Measurements from ENCODE around the gene CALCR. TPM values are rescaled to one million over a fixed set of nuclear protein-coding genes. Genes with fewer than 3 reads are reported as not detected.
"Not testable (repeated sequence)": the region's sequence is repeated elsewhere in the genome, so short reads cannot be mapped to it uniquely, and the experiment has no call there.

The CALCR gene
- not detected for total RNA-seq

DNA sequence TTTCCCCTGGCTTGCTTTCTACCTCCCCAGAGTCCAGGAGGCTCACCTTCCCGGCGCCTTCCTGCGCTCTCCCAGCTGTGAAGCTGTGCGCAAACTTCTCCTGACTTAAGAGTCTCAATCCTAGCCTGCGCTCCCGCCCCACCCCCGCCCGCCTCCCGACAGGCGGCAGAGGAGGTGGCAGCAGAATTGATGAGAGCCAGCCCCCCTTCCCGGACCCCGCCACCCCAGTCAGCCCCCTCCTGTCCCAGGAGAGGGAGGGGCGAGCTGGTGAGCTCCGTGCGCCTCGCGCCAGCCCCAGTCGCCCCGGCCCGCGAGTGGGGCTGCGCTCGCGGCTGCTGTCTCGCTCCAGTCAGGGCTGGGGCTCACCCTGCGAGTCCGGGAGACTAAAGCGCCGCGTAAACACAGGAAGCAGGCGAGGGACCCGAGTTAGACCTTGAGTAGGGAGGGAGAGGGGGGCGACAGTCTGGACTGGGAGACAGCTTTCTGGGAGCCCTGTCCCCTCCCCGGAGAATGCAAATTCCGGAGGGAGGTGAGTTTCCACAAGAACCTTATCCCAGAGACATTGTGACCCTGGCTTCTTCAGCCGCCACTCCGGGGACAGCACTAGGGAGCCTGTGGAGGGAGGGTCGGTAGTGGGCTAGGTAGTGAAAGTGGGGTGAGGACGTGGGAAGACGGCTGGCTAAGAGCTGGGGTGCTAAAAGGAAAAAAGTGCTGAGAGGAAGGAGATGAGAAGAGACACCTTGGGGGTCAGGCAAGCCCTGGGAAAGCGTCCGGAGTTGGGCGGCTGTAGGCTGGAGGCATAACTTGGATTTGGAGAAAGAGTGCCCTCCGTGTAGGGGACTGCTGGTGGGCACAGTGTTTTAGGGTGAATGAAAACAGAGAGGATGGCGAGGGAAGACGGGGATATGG is at the start of gene CALCR:
Gene CALCR, minus strand, starts transcription at position 79 of the 909 bp plus-strand sequence. CDS start 87,743 bp downstream, outside the sequence.
- H3K27ac Mint-ChIP-seq = no peak within 1 kb of the TSS
- H3K27me3 Mint-ChIP-seq = peaks cover 31% of the 10 kb centered on the region
- no peaks in the 10 kb centered on the region for H3K9me3 Mint-ChIP-seq
- no peaks in the 10 kb centered on the region for H3K4me1 Mint-ChIP-seq
- ATAC-seq (replicated peaks) = no peak
- no peaks in the 10 kb centered on the region for H3K36me3 Mint-ChIP-seq (ENCODE audit: low read depth)
- H3K4me3 Mint-ChIP-seq = no peak within 1 kb of the TSS

DNA sequence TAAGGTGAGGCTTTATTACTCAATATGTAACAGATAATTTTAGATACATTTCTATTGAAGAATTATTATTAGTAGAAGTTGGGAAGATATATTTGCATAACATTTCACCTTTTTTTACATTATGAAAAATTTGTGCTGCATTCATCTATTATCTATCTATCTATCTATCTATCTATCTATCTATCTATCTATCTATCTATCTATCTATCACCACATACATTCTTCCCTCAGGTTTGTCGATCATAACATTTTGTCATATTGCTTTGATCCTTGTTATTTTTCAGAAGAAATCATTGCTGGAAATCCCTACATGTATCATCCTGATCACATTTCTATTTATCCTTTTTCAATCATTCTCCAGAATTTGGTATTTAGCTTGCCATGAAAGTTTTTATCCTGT is 49.3 kb upstream of the CALCR start:
- Mint-ChIP-seq H3K4me3 (no peak overlapping the region), H3K36me3 (ENCODE audit: low read depth) (no peaks in the 10 kb centered on the region), H3K27ac (no peak overlapping the region), H3K9me3 (no peaks in the 10 kb centered on the region), H3K4me1 (no peaks in the 10 kb centered on the region), H3K27me3 (no peaks in the 10 kb centered on the region)
- no peak for ATAC-seq (replicated peaks)

- no peak for ATAC-seq (replicated peaks)
- H3K27me3 Mint-ChIP-seq = no peaks in the 10 kb centered on the region
- no peak overlapping the region for H3K4me3 Mint-ChIP-seq
- H3K4me1 Mint-ChIP-seq = no peaks in the 10 kb centered on the region
- H3K36me3 Mint-ChIP-seq (ENCODE audit: low read depth) = no peaks in the 10 kb centered on the region
- no peak overlapping the region for H3K27ac Mint-ChIP-seq
- H3K9me3 Mint-ChIP-seq = no peaks in the 10 kb centered on the region
These were observed 47.8 kb upstream of the CALCR start for GRCh38 chr7:93622036-93623033.

GRCh38 chr7:93620864-93621263 is 46.3 kb upstream of the CALCR start:
- Mint-ChIP-seq H3K27me3 (no peaks in the 10 kb centered on the region), H3K4me3 (no peak overlapping the region), H3K4me1 (no peaks in the 10 kb centered on the region), H3K9me3 (no peaks in the 10 kb centered on the region), H3K36me3 (ENCODE audit: low read depth) (no peaks in the 10 kb centered on the region), H3K27ac (no peak overlapping the region)
- ATAC-seq (replicated peaks) = no peak

GRCh38 chr7:93620057-93620456 is 45.5 kb upstream of the CALCR start:
- Mint-ChIP-seq H3K9me3 (no peaks in the 10 kb centered on the region), H3K4me1 (no peaks in the 10 kb centered on the region), H3K36me3 (ENCODE audit: low read depth) (no peaks in the 10 kb centered on the region), H3K27me3 (no peaks in the 10 kb centered on the region), H3K27ac (no peak overlapping the region), H3K4me3 (no peak overlapping the region)
- no peak for ATAC-seq (replicated peaks)

DNA sequence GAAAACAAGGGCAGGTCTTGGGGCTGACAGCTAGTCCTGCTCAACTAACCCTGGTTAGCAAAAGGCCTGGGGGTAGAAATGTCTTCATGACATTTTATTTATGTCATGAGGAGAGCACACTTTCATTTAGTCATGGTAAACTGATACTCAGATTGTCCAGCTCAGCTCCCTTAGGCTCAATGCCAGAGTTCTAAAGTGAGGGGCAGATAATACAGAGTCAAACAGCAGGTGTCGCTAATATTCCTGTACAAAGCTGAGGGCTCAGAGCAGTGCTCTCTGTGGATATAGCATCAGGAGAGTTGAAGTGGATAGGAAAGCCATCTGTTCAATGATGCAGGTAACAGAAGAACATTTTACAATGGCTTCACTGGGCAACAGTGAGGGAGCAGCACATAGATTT is 26.8 kb upstream of the CALCR start:
- ATAC-seq (replicated peaks) = no peak

DNA sequence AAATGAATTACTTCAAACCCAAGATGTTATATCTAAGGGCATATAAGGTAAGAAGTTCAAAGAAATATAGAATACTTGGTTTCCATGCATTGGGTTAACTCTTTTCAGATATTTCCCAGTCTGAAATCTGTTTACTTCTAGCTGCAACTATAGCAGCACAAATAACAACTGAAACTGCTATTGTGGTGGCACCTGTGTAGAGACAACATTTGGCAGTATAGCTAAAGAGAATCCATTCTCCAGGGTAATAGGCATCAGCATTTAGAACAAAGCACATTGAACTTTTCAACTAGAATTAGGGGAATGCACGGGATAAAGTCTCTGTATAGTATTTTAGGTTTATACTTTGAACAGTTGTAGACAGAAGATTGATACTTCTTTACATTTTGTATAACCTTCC is 19.7 kb upstream of the CALCR start:
- ATAC-seq (replicated peaks) = no peak
- no peaks in the 10 kb centered on the region for H3K4me1 Mint-ChIP-seq
- no peak overlapping the region for H3K4me3 Mint-ChIP-seq
- H3K27ac Mint-ChIP-seq = no peak overlapping the region
- H3K27me3 Mint-ChIP-seq = peaks cover 5% of the 10 kb centered on the region
- H3K9me3 Mint-ChIP-seq = no peaks in the 10 kb centered on the region
- no peaks in the 10 kb centered on the region for H3K36me3 Mint-ChIP-seq (ENCODE audit: low read depth)

More for the DNA sequence above, 26.8 kb upstream of the CALCR start:
- Mint-ChIP-seq H3K27me3 (peaks cover 5% of the 10 kb centered on the region), H3K36me3 (ENCODE audit: low read depth) (no peaks in the 10 kb centered on the region), H3K9me3 (no peaks in the 10 kb centered on the region), H3K4me1 (no peaks in the 10 kb centered on the region), H3K27ac (no peak overlapping the region), H3K4me3 (no peak overlapping the region)

- peaks cover 5% of the 10 kb centered on the region for H3K27me3 Mint-ChIP-seq
- H3K27ac Mint-ChIP-seq = no peak overlapping the region
- no peaks in the 10 kb centered on the region for H3K4me1 Mint-ChIP-seq
- no peaks in the 10 kb centered on the region for H3K36me3 Mint-ChIP-seq (ENCODE audit: low read depth)
- no peaks in the 10 kb centered on the region for H3K9me3 Mint-ChIP-seq
- H3K4me3 Mint-ChIP-seq = no peak overlapping the region
- ATAC-seq (replicated peaks) = no peak
These were observed 18.2 kb upstream of the CALCR start for GRCh38 chr7:93592588-93593266.

DNA sequence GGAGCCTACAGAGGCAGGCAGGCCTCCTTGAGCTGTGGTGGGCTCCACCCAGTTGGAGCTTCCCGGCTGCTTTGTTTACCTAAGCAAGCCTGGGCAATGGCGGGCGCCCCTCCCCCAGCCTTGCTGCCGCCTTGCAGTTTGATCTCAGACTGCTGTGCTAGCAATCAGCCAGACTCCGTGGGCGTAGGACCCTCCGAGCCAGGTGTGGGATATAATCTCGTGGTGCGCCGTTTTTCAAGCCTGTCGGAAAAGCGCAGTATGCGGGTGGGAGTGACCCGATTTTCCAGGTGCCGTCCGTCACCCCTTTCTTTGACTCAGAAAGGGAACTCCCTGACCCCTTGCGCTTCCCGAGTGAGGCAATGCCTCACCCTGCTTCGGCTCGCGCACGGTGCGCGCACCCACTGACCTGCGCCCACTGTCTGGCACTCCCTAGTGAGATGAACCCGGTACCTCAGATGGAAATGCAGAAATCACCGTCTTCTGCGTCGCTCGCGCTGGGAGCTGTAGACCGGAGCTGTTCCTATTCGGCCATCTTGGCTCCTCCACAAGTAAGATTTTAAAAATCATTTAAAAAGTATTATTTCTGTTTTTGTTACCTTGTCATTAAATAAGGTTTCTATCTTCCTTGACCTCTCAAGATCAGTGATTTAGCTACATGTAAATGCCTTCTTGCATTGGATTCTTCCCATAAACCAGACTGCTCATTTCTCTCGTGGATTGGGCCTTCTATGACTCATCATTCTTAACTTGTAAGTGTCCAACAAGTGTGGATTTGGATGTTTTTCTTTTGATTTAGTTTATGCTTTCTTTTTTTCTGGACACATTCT is 16.9 kb upstream of the CALCR start:
- H3K36me3 Mint-ChIP-seq (ENCODE audit: low read depth); H3K27ac Mint-ChIP-seq; H3K4me1 Mint-ChIP-seq; H3K9me3 Mint-ChIP-seq; H3K27me3 Mint-ChIP-seq; ATAC-seq (replicated peaks); H3K4me3 Mint-ChIP-seq: not testable (repeated sequence)

GRCh38 chr7:93586479-93586865 is 11.9 kb upstream of the CALCR start:
- ATAC-seq (replicated peaks); H3K27ac Mint-ChIP-seq; H3K9me3 Mint-ChIP-seq; H3K36me3 Mint-ChIP-seq (ENCODE audit: low read depth); H3K27me3 Mint-ChIP-seq; H3K4me3 Mint-ChIP-seq; H3K4me1 Mint-ChIP-seq: not testable (repeated sequence)

DNA sequence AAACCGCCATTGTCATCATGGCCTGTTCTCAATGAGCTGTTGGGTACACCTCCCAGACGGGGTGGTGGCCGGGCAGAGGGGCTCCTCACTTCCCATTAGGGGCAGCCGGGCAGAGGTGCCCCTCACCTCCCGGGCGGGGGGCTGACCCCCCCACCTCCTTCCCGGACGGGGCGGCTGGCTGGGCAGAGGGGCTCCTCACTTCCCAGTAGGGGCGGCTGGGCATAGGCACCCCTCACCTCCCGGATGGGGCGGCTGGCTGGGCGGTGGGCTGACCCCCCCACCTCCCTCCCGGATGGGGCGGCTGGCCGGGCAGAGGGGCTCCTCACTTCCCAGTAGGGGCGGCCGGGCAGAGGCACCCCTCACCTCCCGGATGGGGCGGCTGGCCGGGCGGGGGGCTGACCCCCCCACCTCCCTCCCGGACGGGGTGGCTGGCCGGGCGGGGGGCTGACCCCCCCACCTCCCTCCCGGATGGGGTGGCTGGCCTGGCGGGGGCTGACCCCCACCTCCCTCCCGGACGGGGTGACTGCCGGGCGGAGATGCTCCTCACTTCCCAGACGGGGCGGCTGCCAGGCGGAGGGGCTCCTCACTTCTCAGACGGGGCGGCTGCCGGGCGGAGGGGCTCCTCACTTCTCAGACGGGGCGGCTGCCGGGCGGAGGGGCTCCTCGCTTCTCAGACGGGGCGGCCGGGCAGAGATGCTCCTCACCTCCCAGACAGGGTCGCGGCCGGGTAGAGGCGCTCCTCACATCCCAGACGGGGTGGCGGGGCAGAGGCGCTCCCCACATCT is 11.4 kb upstream of the CALCR start:
- not testable (repeated sequence) for H3K27me3 Mint-ChIP-seq; H3K4me3 Mint-ChIP-seq; H3K4me1 Mint-ChIP-seq; H3K9me3 Mint-ChIP-seq; H3K36me3 Mint-ChIP-seq (ENCODE audit: low read depth); H3K27ac Mint-ChIP-seq; ATAC-seq (replicated peaks)

DNA sequence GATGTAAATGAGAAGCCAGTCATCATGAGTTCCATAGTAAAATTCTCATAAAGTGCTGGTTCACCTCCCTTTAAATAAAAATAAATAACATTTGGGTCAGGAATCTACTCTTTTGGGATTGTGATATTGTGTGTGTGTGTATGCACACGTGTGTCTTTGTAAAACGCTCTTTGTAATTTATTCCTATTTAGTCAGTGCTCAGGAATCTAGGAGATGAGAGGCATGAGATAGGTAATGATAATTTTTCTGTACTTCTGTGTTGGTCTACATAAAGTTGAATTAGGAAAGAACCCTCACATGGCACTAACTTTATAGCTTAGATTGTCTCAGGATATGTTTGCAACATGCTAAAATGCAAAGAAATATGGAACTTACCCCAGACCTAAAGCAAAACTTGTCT is 4.9 kb upstream of the CALCR start:
- no peaks in the 10 kb centered on the region for H3K9me3 Mint-ChIP-seq
- H3K4me1 Mint-ChIP-seq = no peaks in the 10 kb centered on the region
- no peak overlapping the region for H3K27ac Mint-ChIP-seq
- no peaks in the 10 kb centered on the region for H3K36me3 Mint-ChIP-seq (ENCODE audit: low read depth)
- no peak overlapping the region for H3K4me3 Mint-ChIP-seq
- no peak for ATAC-seq (replicated peaks)
- H3K27me3 Mint-ChIP-seq = peaks cover 25% of the 10 kb centered on the region

- Mint-ChIP-seq H3K27ac (no peak overlapping the region), H3K9me3 (no peaks in the 10 kb centered on the region), H3K4me3 (no peak overlapping the region), H3K4me1 (no peaks in the 10 kb centered on the region), H3K27me3 (peaks cover 26% of the 10 kb centered on the region), H3K36me3 (ENCODE audit: low read depth) (no peaks in the 10 kb centered on the region)
- ATAC-seq (replicated peaks) = no peak
These were observed 4.2 kb upstream of the CALCR start for GRCh38 chr7:93578762-93579161.
